Urinary bladder (tissue), 4 donors: ENCODE results near the gene GRIK5. TPM values are rescaled to one million over a fixed set of nuclear protein-coding genes. Genes with fewer than 3 reads are reported as not detected.
A peak's percentile ranks its signal among the peaks of the same experiment; 100 is the strongest.

Source experiments
- DNase-seq: peaks from one replicate; pipeline ENCODE4 v3.0.0-alpha.2; 2015; ENCODE audit errors: extremely low spot score
- H3K27ac ChIP-seq: one replicate; pipeline ENCODE4 v1.5.1; 2013; ENCODE audit warnings: low read depth, mild to moderate bottlenecking, moderate library complexity
- H3K36me3 ChIP-seq: one replicate; pipeline ENCODE4 v1.6.1; 2013; ENCODE audit warnings: mild to moderate bottlenecking, moderate library complexity; ENCODE audit not compliant: insufficient read depth
- H3K4me1 ChIP-seq: one replicate; pipeline ENCODE4 v1.6.1; 2013; ENCODE audit warnings: mild to moderate bottlenecking, moderate library complexity; ENCODE audit not compliant: insufficient read depth
- H3K4me3 ChIP-seq: one replicate; pipeline ENCODE4 v1.5.1; 2013; ENCODE audit warnings: low read depth, low read length
- WGBS: extraction: QIAGEN DNeasy Blood & Tissue Kit; methylation state at CpG from one replicate; pipeline ENCODE4 v1.1.7; 2013; 5-methylcytosine and 5-hydroxymethylcytosine counted together
- polyA plus RNA-seq: library from polyadenylated mRNA; stranded (reverse); fragments of 200-250 nt; gene quantifications from one replicate; pipeline ENCODE4 v1.2.3, GENCODE V29; 2013
- total RNA-seq: library from RNA; depleted of rRNA; stranded (reverse); fragments of >200 nt; gene quantifications from one replicate; pipeline ENCODE4 v1.2.3, GENCODE V29; 2014
- donor health status: healthy with polysubstance abuse.
- donor health status: healthy.

The GRIK5 gene
- total RNA-seq (2.5 TPM), polyA plus RNA-seq (8.6 TPM)

GRCh38 chr19:42069619-42070351 is at the start of gene GRIK5:
GRIK5 (minus strand) TSS chr19:42070206; CDS start chr19:42065770, 4,436 bp downstream.
- no peak for DNase-seq
- Histone ChIP-seq H3K4me3 (peak within 1 kb of the TSS; percentile 21), H3K4me1 (no peaks in the 10 kb centered on the region), H3K27ac (no peak within 1 kb of the TSS), H3K36me3 (no peaks in the 10 kb centered on the region)
- 8% methylated on average over 29 of the region's 29 CpGs for WGBS

GRCh38 chr19:42117076-42117475 is 47.1 kb upstream of the GRIK5 start:
- WGBS = 87% methylated on average over 6 of the region's 6 CpGs
- DNase-seq = no peak
- Histone ChIP-seq H3K36me3 (no peaks in the 10 kb centered on the region), H3K4me3 (no peak overlapping the region), H3K27ac (no peak overlapping the region), H3K4me1 (no peaks in the 10 kb centered on the region)

- no peak for DNase-seq
- H3K27ac ChIP-seq = no peak overlapping the region
- no peak overlapping the region for H3K4me3 ChIP-seq
- 92% methylated on average over 20 of the region's 20 CpGs for WGBS
- no peaks in the 10 kb centered on the region for H3K36me3 ChIP-seq
- H3K4me1 ChIP-seq = no peaks in the 10 kb centered on the region
Observed at GRCh38 chr19:42116308-42117075, 46.5 kb upstream of the GRIK5 start.

- Histone ChIP-seq H3K4me1 (no peaks in the 10 kb centered on the region), H3K4me3 (no peak overlapping the region)
- 86% methylated on average over 4 of the region's 4 CpGs for WGBS
Observed at GRCh38 chr19:42115705-42116104, 45.7 kb upstream of the GRIK5 start.

GRCh38 chr19:42115219-42115618 is 45.2 kb upstream of the GRIK5 start:
- H3K4me1 ChIP-seq = no peaks in the 10 kb centered on the region
- H3K36me3 ChIP-seq = no peaks in the 10 kb centered on the region
- no peak overlapping the region for H3K27ac ChIP-seq
- DNase-seq = no peak
- no peak overlapping the region for H3K4me3 ChIP-seq
- WGBS = 43% methylated on average over 4 of the region's 4 CpGs

More at GRCh38 chr19:42115705-42116104, 45.7 kb upstream of the GRIK5 start:
- DNase-seq = no peak
- no peaks in the 10 kb centered on the region for H3K36me3 ChIP-seq
- H3K27ac ChIP-seq = no peak overlapping the region

- Histone ChIP-seq H3K36me3 (no peaks in the 10 kb centered on the region), H3K4me1 (no peaks in the 10 kb centered on the region), H3K4me3 (no peak overlapping the region), H3K27ac (no peak overlapping the region)
- DNase-seq = no peak
- 42% methylated on average over 7 of the region's 7 CpGs for WGBS
Observed at GRCh38 chr19:42114412-42114811, 44.4 kb upstream of the GRIK5 start.

- WGBS = 33% methylated on average over 10 of the region's 10 CpGs
- Histone ChIP-seq H3K4me1 (no peaks in the 10 kb centered on the region), H3K4me3 (no peak overlapping the region), H3K27ac (no peak overlapping the region), H3K36me3 (no peaks in the 10 kb centered on the region)
- no peak for DNase-seq
Observed at GRCh38 chr19:42113641-42114348, 43.8 kb upstream of the GRIK5 start.

- DNase-seq = no peak
- no peaks in the 10 kb centered on the region for H3K36me3 ChIP-seq
- WGBS = 79% methylated on average over 3 of the region's 3 CpGs
Observed at GRCh38 chr19:42111811-42112210, 41.8 kb upstream of the GRIK5 start.

GRCh38 chr19:42111384-42111783 is 41.4 kb upstream of the GRIK5 start:
- no peak for DNase-seq
- 66% methylated on average over 1 of the region's 1 CpG for WGBS
- no peaks in the 10 kb centered on the region for H3K36me3 ChIP-seq
- H3K4me3 ChIP-seq = no peak overlapping the region
- H3K27ac ChIP-seq = no peak overlapping the region
- H3K4me1 ChIP-seq = no peaks in the 10 kb centered on the region

More at GRCh38 chr19:42111811-42112210, 41.8 kb upstream of the GRIK5 start:
- no peaks in the 10 kb centered on the region for H3K4me1 ChIP-seq
- no peak overlapping the region for H3K27ac ChIP-seq
- H3K4me3 ChIP-seq = no peak overlapping the region

GRCh38 chr19:42110658-42111057 is 40.7 kb upstream of the GRIK5 start:
- no peak for DNase-seq
- 72% methylated on average over 1 of the region's 1 CpG for WGBS
- Histone ChIP-seq H3K4me1 (no peaks in the 10 kb centered on the region), H3K36me3 (no peaks in the 10 kb centered on the region), H3K27ac (no peak overlapping the region), H3K4me3 (no peak overlapping the region)

GRCh38 chr19:42109896-42110295 is 39.9 kb upstream of the GRIK5 start:
- no peaks in the 10 kb centered on the region for H3K36me3 ChIP-seq
- H3K4me3 ChIP-seq = no peak overlapping the region
- no peaks in the 10 kb centered on the region for H3K4me1 ChIP-seq
- 78% methylated on average over 3 of the region's 3 CpGs for WGBS
- DNase-seq = no peak
- no peak overlapping the region for H3K27ac ChIP-seq

- H3K27ac ChIP-seq = no peak overlapping the region
- no peaks in the 10 kb centered on the region for H3K4me1 ChIP-seq
- no peaks in the 10 kb centered on the region for H3K36me3 ChIP-seq
- peak; percentile 51 for DNase-seq
- no peak overlapping the region for H3K4me3 ChIP-seq
- 23% methylated on average over 16 of the region's 16 CpGs for WGBS
Observed at GRCh38 chr19:42108527-42109389, 38.8 kb upstream of the GRIK5 start.

- DNase-seq = no peak
- H3K36me3 ChIP-seq = no peaks in the 10 kb centered on the region
- no peak overlapping the region for H3K27ac ChIP-seq
- H3K4me3 ChIP-seq = no peak overlapping the region
- no peaks in the 10 kb centered on the region for H3K4me1 ChIP-seq
- 68% methylated on average over 2 of the region's 2 CpGs for WGBS
Observed at GRCh38 chr19:42105368-42105767, 35.4 kb upstream of the GRIK5 start.
